Brain microvascular endothelial cell (primary cell): Measurements from ENCODE around the gene COL5A1.

Experiments used
- DNase-seq: peaks from one replicate; pipeline ENCODE4 v3.0.0-alpha.2; 2020
- H3K27ac ChIP-seq: fragments of 250-450 bp; sonication (Bioruptor Pico); 2 replicates; pipeline ENCODE4 v1.5.1; 2020; ENCODE audit warnings: mild to moderate bottlenecking, moderate library complexity
- H3K27me3 ChIP-seq: fragments of 250-450 bp; sonication (Bioruptor Pico); replicated peaks from 2 replicates; pipeline ENCODE4 v1.5.1; 2020; ENCODE audit warnings: mild to moderate bottlenecking
- H3K36me3 ChIP-seq: fragments of 250-450 bp; sonication (Bioruptor Pico); replicated peaks from 2 replicates; pipeline ENCODE4 v1.5.1; 2020; ENCODE audit warnings: mild to moderate bottlenecking
- H3K4me3 ChIP-seq: 2 replicates; pipeline ENCODE4 v1.5.1; 2011; ENCODE audit warnings: low read depth, mild to moderate bottlenecking, control low read depth, low read length, moderate library complexity
- in situ Hi-C: cut with HindIII; loops from 2 replicates; pipeline ENCODE4 v1.10.0; 2017; ENCODE audit warnings: low sequenced_read_pairs, low pct_ligation_motif_present
- TF ChIP-seq, protein P1 (sequence below): IDR thresholded peaks from 2 replicates; pipeline ENCODE4 v1.5.1; 2011; ENCODE audit warnings: low read depth, mild to moderate bottlenecking, moderate library complexity, low read length, control low read depth, inconsistent platforms; ENCODE audit errors: missing control alignments

Gene COL5A1

DNA sequence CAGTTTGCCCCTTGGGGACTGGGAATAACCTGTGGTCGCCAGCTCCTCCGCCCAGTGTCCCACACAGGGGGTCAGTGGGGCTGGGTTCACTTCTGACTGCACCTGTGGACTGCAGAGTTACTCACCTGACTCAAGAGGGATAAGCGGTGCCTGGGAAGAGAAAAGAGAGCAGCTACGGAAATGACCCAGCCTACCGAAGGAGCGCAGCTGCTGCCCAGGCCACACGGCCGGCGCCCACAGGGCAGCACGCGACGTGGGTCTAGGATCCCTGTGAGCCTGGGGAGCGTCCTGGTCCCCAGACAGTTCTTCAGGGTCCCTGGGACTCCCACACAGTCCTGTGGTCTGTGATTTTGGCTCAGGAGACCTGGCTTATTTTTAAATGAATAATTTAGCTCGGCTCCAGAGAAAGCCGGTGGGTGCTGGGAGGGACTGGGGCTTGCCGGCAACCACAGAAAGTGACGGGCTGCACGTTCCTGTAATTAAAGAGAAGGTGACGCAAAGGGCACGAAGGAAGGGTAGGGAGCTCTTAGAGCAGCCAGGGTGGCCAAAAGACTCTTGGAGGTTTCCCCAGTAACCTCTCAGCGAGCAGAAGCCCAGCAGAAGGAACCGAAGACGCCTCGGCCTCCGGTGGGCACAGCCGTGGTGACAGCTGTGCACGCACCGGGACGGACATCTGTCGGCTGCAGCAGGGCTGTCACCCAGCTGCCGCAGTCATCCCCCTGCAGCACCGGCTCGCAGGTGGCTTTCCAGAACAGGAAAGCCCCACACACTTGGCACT is 141.5 kb downstream of the COL5A1 start:
- in situ Hi-C loops, result no loop called here
- no peak overlapping the region for H3K27ac ChIP-seq
- TF ChIP-seq, protein P1, sequence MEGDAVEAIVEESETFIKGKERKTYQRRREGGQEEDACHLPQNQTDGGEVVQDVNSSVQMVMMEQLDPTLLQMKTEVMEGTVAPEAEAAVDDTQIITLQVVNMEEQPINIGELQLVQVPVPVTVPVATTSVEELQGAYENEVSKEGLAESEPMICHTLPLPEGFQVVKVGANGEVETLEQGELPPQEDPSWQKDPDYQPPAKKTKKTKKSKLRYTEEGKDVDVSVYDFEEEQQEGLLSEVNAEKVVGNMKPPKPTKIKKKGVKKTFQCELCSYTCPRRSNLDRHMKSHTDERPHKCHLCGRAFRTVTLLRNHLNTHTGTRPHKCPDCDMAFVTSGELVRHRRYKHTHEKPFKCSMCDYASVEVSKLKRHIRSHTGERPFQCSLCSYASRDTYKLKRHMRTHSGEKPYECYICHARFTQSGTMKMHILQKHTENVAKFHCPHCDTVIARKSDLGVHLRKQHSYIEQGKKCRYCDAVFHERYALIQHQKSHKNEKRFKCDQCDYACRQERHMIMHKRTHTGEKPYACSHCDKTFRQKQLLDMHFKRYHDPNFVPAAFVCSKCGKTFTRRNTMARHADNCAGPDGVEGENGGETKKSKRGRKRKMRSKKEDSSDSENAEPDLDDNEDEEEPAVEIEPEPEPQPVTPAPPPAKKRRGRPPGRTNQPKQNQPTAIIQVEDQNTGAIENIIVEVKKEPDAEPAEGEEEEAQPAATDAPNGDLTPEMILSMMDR, result no peak
- H3K4me3 ChIP-seq, result no peak overlapping the region
- H3K36me3 ChIP-seq, result peaks cover 92% of the 10 kb centered on the region
- no peak for DNase-seq
- no peaks in the 10 kb centered on the region for H3K27me3 ChIP-seq

DNA sequence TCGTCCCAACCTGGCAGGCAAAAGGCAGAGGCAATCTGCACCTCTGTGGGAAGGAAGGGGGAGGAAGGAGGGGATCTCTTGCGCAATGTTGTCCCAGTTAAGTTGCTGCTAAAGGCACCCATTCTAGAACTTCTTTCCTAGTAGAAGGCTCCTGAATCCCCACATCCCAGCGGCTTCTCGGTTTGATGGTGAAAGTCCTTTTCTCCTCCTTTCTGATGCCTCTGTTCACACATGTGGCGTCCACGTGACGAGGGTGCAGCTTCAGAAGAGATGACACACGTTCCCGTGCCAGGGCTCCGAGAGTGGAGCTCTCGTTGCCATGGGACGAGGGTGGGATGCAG is 142.1 kb downstream of the COL5A1 start:
- Histone ChIP-seq H3K36me3 (peaks cover 91% of the 10 kb centered on the region), H3K27ac (no peak overlapping the region), H3K27me3 (no peaks in the 10 kb centered on the region), H3K4me3 (no peak overlapping the region)
- in situ Hi-C loops, result no loop called here
- DNase-seq, result no peak
- TF ChIP-seq, protein P1, result no peak

DNA sequence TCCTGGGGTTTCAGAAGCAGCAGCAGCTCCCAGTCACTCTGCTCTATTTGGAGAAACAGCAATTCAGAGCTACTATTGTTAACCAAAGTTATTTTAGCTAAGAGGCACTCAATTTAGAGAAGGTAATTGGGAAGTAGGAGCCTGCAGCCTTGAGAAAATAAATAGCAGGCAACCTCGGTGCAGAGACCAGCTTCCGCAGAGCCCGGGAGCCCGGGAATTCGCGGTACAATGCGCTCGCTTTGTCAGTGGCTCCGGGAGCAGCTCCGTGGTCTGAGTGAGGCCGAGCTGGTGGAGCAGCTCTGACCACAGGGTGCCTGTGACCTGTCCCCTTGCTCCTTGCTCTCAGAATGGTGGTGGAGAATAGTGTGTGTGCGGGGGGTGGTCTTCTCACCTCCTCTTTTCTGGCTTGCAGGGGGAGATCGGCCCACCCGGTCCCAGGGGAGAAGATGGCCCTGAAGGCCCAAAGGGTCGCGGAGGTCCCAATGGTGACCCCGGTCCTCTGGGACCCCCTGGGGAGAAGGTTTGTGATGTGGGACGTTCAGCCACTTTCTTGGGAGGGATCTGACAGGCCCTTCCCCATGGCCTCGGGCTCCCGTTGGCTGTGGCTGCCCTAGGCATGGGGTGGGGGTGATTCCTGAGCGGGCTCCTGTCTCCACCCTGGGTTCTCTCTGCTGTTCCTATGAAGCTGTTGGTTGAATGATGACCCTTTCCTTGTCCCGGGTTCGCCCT is 143.1 kb downstream of the COL5A1 start:
- Histone ChIP-seq H3K4me3 (no peak overlapping the region), H3K36me3 (peaks cover 89% of the 10 kb centered on the region), H3K27me3 (no peaks in the 10 kb centered on the region), H3K27ac (no peak overlapping the region)
- TF ChIP-seq, protein P1, result no peak
- in situ Hi-C loops, result no loop called here
- no peak for DNase-seq

DNA sequence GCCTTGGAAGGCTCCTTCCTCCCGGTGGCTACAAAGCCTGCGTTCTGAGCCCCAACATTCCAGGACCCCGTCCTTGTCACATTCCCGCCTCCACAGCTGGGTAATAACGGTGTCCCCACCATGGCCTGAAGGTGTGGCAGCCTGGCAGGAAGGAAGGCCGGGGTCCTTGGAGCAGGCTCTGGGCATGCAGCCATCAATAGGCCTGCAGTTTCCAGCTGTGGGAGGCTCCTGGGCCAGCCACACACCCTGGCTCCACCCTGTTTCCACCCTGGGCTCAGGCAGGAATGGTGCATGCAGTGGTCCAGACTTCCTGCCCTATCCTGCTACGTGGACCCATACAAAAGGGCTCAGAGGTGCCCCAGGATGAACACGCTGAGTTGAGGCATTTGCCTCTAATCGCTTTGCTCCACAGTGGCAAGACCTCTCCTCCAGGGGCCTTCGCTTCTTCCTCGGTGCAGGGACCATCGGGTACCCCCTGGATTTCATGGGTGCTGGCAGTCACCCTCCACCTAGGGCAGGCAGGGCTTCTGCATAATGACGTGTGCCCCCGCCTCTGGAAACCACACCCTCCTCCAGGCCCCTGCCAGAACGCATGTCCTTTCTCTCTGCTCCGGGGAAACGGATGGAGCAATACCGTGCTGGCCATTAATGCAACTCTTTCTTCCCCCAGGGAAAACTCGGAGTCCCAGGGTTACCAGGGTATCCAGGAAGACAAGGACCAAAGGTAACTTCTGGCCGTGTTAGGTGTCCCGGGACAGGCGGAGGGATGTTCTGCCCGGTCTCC is 143.9 kb downstream of the COL5A1 start:
- H3K27me3 ChIP-seq, result no peaks in the 10 kb centered on the region
- in situ Hi-C loops, result no loop called here
- H3K4me3 ChIP-seq, result no peak overlapping the region
- H3K36me3 ChIP-seq, result peaks cover 85% of the 10 kb centered on the region
- H3K27ac ChIP-seq, result no peak overlapping the region
- no peak for DNase-seq
- TF ChIP-seq, protein P1, result no peak

DNA sequence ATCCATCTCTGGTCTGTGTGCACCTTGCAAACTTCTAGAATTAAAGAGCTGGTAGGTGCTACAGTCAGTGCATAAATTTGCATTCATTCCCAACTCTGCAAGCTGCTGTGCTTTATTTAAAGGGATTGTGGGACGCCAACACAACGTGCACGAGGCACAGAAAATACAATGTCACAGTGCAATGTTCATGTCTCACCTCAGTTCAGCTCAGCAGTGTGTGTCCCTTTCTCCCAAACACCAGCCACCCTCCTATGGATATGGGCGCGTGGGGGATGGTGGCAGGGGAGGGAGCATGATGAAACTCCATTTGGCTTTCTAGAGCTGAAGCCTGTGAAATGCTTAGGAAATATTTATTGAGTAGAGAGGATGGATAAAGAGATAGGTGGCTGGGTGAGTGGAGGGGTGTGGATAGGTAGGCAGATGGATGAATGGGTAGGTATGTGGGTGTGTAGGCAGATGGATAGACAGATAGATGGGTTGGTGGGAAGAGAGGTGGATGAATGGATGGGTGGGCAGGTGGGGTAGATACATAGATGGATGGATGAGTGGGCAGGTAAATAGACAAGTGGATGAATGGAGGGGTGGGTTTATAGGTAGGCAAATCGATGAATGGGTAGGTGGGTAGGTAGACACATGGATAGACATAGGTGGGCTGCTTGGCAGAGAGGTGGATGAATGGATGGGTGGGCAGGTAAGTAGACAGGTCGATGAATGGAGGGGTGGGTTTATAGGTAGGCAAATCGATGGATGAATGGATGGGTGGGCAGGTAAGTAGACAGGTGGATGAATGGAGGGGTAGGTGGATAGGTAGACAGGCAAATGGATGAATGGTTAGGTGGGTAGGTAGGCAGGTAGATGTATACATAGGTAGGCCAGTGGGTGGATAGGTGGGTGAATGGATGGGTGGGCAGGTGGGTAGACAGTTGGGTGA is 146.3 kb downstream of the COL5A1 start:
- TF ChIP-seq, protein P1, result no peak
- DNase-seq, result no peak
- Histone ChIP-seq H3K4me3 (no peak overlapping the region), H3K36me3 (peaks cover 82% of the 10 kb centered on the region), H3K27ac (no peak overlapping the region), H3K27me3 (no peaks in the 10 kb centered on the region)
- in situ Hi-C loops, result no loop called here
